DOHH2 (cell line): ENCODE measurements around the gene HDAC4.

Experiments used
- H3F3A ChIP-seq: fragments of 200-600 bp; sonication (generic), shearing (Covaris generic); 2 replicates; pipeline ENCODE4 v1.6.0; 2016; ENCODE audit warnings: antibody characterized with exemption, mild to moderate bottlenecking; ENCODE audit not compliant: control insufficient read depth, insufficient read depth
- H3K27ac ChIP-seq: fragments of 200-600 bp; sonication (generic); 2 replicates; pipeline ENCODE4 v1.5.1; 2014; ENCODE audit warnings: low read depth, mild to moderate bottlenecking, low read length, moderate library complexity
- H3K27me3 ChIP-seq: fragments of 200-600 bp; sonication (generic); 2 replicates; pipeline ENCODE4 v1.6.1; 2014; ENCODE audit warnings: mild to moderate bottlenecking, low read length, mixed read lengths; ENCODE audit not compliant: control insufficient read depth
- H3K36me3 ChIP-seq: fragments of 200-600 bp; sonication (generic); 2 replicates; pipeline ENCODE4 v1.6.1; 2014; ENCODE audit warnings: mild to moderate bottlenecking, low read length, moderate library complexity, mixed read lengths; ENCODE audit not compliant: control insufficient read depth
- H3K4me1 ChIP-seq: fragments of 200-600 bp; sonication (generic); 2 replicates; pipeline ENCODE4 v1.6.1; 2014; ENCODE audit warnings: mild to moderate bottlenecking, low read length, mixed read lengths; ENCODE audit not compliant: control insufficient read depth
- H3K4me2 ChIP-seq: fragments of 200-600 bp; sonication (generic); 2 replicates; pipeline ENCODE4 v1.6.0; 2014; ENCODE audit warnings: mild to moderate bottlenecking, low read length, moderate library complexity
- H3K4me3 ChIP-seq: fragments of 200-600 bp; sonication (generic); 2 replicates; pipeline ENCODE4 v1.5.1; 2014; ENCODE audit warnings: mild to moderate bottlenecking, low read length, mixed read lengths
- H3K79me2 ChIP-seq: fragments of 200-600 bp; sonication (generic); 2 replicates; pipeline ENCODE4 v1.6.1; 2014; ENCODE audit warnings: mild to moderate bottlenecking, low read length, mixed read lengths; ENCODE audit not compliant: control insufficient read depth
- H3K9me2 ChIP-seq: fragments of 200-600 bp; sonication (generic); replicated peaks from 2 replicates; pipeline ENCODE4 v1.6.1; 2014; ENCODE audit warnings: mild to moderate bottlenecking, low read length, mixed read lengths; ENCODE audit not compliant: control insufficient read depth
- H3K9me3 ChIP-seq: fragments of 200-600 bp; sonication (generic); 2 replicates; pipeline ENCODE4 v1.6.1; 2014; ENCODE audit warnings: antibody characterized with exemption, low read length, mixed read lengths; ENCODE audit not compliant: control insufficient read depth, insufficient read depth
- H4K20me1 ChIP-seq: fragments of 200-600 bp; sonication (generic); 2 replicates; pipeline ENCODE4 v1.6.0; 2014; ENCODE audit warnings: low read depth, mild to moderate bottlenecking, antibody characterized with exemption, low read length, moderate library complexity; ENCODE audit not compliant: control insufficient read depth, insufficient read depth
- EZH2phosphoT487 ChIP-seq: fragments of 200-600 bp; sonication (generic); IDR thresholded peaks from 2 replicates; pipeline ENCODE4 v1.6.1; 2017; ENCODE audit warnings: borderline replicate concordance, mild to moderate bottlenecking, antibody characterized with exemption, low read length, moderate library complexity, mixed read lengths
- TF ChIP-seq, protein P1 (sequence below): fragments of 200-600 bp; sonication (generic); IDR thresholded peaks from one replicate; pipeline ENCODE4 v1.5.1; 2014; ENCODE audit warnings: antibody characterized with exemption, mild to moderate bottlenecking, low read depth, low read length; ENCODE audit not compliant: poor library complexity, severe bottlenecking

HDAC4 gene

GRCh38 chr2:239006622-239007285 lies 394.1 kb downstream of the HDAC4 start:
- H3K79me2 ChIP-seq = no peaks in the 10 kb centered on the region
- no peaks in the 10 kb centered on the region for H3F3A ChIP-seq
- no peak overlapping the region for H3K4me3 ChIP-seq
- TF ChIP-seq, protein P1, sequence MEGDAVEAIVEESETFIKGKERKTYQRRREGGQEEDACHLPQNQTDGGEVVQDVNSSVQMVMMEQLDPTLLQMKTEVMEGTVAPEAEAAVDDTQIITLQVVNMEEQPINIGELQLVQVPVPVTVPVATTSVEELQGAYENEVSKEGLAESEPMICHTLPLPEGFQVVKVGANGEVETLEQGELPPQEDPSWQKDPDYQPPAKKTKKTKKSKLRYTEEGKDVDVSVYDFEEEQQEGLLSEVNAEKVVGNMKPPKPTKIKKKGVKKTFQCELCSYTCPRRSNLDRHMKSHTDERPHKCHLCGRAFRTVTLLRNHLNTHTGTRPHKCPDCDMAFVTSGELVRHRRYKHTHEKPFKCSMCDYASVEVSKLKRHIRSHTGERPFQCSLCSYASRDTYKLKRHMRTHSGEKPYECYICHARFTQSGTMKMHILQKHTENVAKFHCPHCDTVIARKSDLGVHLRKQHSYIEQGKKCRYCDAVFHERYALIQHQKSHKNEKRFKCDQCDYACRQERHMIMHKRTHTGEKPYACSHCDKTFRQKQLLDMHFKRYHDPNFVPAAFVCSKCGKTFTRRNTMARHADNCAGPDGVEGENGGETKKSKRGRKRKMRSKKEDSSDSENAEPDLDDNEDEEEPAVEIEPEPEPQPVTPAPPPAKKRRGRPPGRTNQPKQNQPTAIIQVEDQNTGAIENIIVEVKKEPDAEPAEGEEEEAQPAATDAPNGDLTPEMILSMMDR = no peak
- no peaks in the 10 kb centered on the region for H3K9me3 ChIP-seq
- no peak overlapping the region for H3K4me2 ChIP-seq
- H3K36me3 ChIP-seq = no peaks in the 10 kb centered on the region
- no peaks in the 10 kb centered on the region for H4K20me1 ChIP-seq
- no peaks in the 10 kb centered on the region for H3K9me2 ChIP-seq
- H3K4me1 ChIP-seq = no peaks in the 10 kb centered on the region
- H3K27ac ChIP-seq = no peak overlapping the region
- H3K27me3 ChIP-seq = no peaks in the 10 kb centered on the region

DNA sequence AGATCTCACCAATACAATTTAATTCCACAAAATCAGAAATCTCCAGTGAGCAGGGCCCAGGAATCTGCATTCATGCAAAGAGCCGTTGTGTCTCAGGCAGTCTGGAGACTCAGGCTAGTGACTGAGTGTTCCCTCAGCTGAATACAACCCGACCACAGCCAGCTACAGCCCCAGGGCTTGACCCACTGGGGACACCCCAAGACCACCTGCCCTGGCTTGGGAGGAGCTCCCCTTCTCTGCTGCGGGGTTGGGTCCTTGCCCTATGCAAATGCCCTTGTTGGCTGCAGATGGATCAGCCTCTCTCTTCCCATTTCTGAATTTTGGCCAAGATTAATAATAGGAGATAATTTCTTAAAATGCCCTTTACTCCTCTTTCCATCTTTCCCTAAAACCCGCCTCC lies 395.2 kb downstream of the HDAC4 start:
- no peaks in the 10 kb centered on the region for H3K9me2 ChIP-seq
- H3F3A ChIP-seq = no peaks in the 10 kb centered on the region
- H3K27me3 ChIP-seq = no peaks in the 10 kb centered on the region
- H3K4me1 ChIP-seq = no peaks in the 10 kb centered on the region
- H3K36me3 ChIP-seq = no peaks in the 10 kb centered on the region
- no peaks in the 10 kb centered on the region for H4K20me1 ChIP-seq
- H3K4me3 ChIP-seq = no peak overlapping the region
- H3K4me2 ChIP-seq = no peak overlapping the region
- no peak overlapping the region for H3K27ac ChIP-seq
- H3K79me2 ChIP-seq = no peaks in the 10 kb centered on the region
- H3K9me3 ChIP-seq = no peaks in the 10 kb centered on the region
- no peak for TF ChIP-seq EZH2phosphoT487
- TF ChIP-seq, protein P1 = no peak

GRCh38 chr2:239004274-239005015 lies 396.4 kb downstream of the HDAC4 start:
- H3K27ac ChIP-seq = no peak overlapping the region
- H3K27me3 ChIP-seq = no peaks in the 10 kb centered on the region
- no peaks in the 10 kb centered on the region for H3K4me1 ChIP-seq
- no peaks in the 10 kb centered on the region for H3K79me2 ChIP-seq
- no peaks in the 10 kb centered on the region for H3K36me3 ChIP-seq
- no peaks in the 10 kb centered on the region for H3K9me2 ChIP-seq
- no peaks in the 10 kb centered on the region for H3F3A ChIP-seq
- TF ChIP-seq, protein P1 = no peak
- no peak for TF ChIP-seq EZH2phosphoT487
- no peak overlapping the region for H3K4me3 ChIP-seq
- no peaks in the 10 kb centered on the region for H4K20me1 ChIP-seq
- no peaks in the 10 kb centered on the region for H3K9me3 ChIP-seq
- no peak overlapping the region for H3K4me2 ChIP-seq
